PC-9 (cell line): ENCODE data around the gene CIRBP. TPM values are rescaled to one million over a fixed set of nuclear protein-coding genes. Genes with fewer than 3 reads are reported as not detected.

Experiments
- BruUV-seq: library from RNA; stranded (reverse); fragments of 400-500 nt; replicated peaks from 2 replicates; lab custom pipeline; 2021; lab: Mats Ljungman, UMichigan
- CTCF ChIA-PET: fragments of 300-600 bp; sonication (Branson Sonifier 250); formaldehyde crosslinking; loops from one replicate; lab custom pipeline; 2022; ENCODE audit warnings: antibody characterized with exemption; lab: Charles Lee
- POLR2A ChIA-PET: fragments of 300-600 bp; sonication (Branson Sonifier 250); formaldehyde crosslinking; loops from one replicate; lab custom pipeline; 2022; ENCODE audit warnings: antibody characterized with exemption; ENCODE audit not compliant: unreplicated experiment; lab: Charles Lee
- DNase-seq, 2 experiments: peaks; one replicate each; pipeline versions ENCODE4 v3.0.0 to v3.0.0-alpha.2; 2015 to 2022; ENCODE audit warnings: mixed read lengths in 1 of 2
- H2AFZ ChIP-seq: fragments of 200-600 bp; sonication (generic); 2 replicates; pipeline ENCODE4 v1.8.1; 2017; ENCODE audit warnings: antibody characterized with exemption
- H3F3A ChIP-seq: fragments of 200-600 bp; sonication (generic); 2 replicates; pipeline ENCODE4 v1.8.1; 2017; ENCODE audit warnings: antibody characterized with exemption, mild to moderate bottlenecking, low read depth; ENCODE audit not compliant: insufficient read depth
- H3K27ac ChIP-seq: fragments of 200-600 bp; sonication (generic); 2 replicates; pipeline ENCODE4 v1.6.1; 2016; ENCODE audit warnings: mixed run types
- H3K27me3 ChIP-seq: fragments of 200-600 bp; sonication (generic); 2 replicates; pipeline ENCODE4 v1.6.1; 2016; ENCODE audit warnings: low read depth, mixed run types; ENCODE audit not compliant: insufficient read depth
- H3K36me3 ChIP-seq: fragments of 200-600 bp; sonication (generic); 2 replicates; pipeline ENCODE4 v1.6.1; 2016; ENCODE audit warnings: low read depth, mixed run types
- H3K4me1 ChIP-seq: fragments of 200-600 bp; sonication (generic); replicated peaks from 2 replicates; pipeline ENCODE4 v1.6.1; 2016; ENCODE audit warnings: mixed run types; ENCODE audit not compliant: insufficient read depth
- H3K4me2 ChIP-seq: fragments of 200-600 bp; sonication (generic); 2 replicates; pipeline ENCODE4 v1.6.1; 2017; ENCODE audit warnings: mixed run types
- H3K4me3 ChIP-seq: fragments of 200-600 bp; sonication (generic); 2 replicates; pipeline ENCODE4 v1.6.1; 2016; ENCODE audit warnings: mixed run types
- H3K79me2 ChIP-seq: fragments of 200-600 bp; sonication (generic); 2 replicates; pipeline ENCODE4 v1.6.1; 2017; ENCODE audit warnings: low read depth, mixed run types
- H3K9me2 ChIP-seq: fragments of 200-600 bp; sonication (generic); 2 replicates; pipeline ENCODE4 v1.8.1; 2017; ENCODE audit warnings: mild to moderate bottlenecking; ENCODE audit not compliant: insufficient read depth
- H3K9me3 ChIP-seq: fragments of 200-600 bp; sonication (generic); 2 replicates; pipeline ENCODE4 v1.8.1; 2016; ENCODE audit warnings: low read depth; ENCODE audit not compliant: insufficient read depth
- H4K20me1 ChIP-seq: fragments of 200-600 bp; sonication (generic); 2 replicates; pipeline ENCODE4 v1.8.1; 2017; ENCODE audit not compliant: insufficient read depth
- CTCF ChIP-seq: fragments of 200-600 bp; sonication (generic); conservative IDR thresholded peaks from 2 replicates; pipeline ENCODE4 v1.6.1; 2017; ENCODE audit warnings: mixed run types, antibody characterized with exemption, mild to moderate bottlenecking, moderate library complexity
- EZH2 ChIP-seq: fragments of 200-600 bp; sonication (generic); IDR thresholded peaks from 2 replicates; pipeline ENCODE4 v1.8.0; 2017; ENCODE audit warnings: antibody characterized with exemption, low read depth
- intact Hi-C: fragments of 100-400 bp; cut with micrococcal nuclease; formaldehyde crosslinking; loops from one replicate; pipeline ENCODE4 v1.10.0; 2022; ENCODE audit not compliant: unreplicated experiment
- total RNA-seq: library from RNA; stranded (reverse); gene quantifications from 2 replicates; pipeline ENCODE4 v1.2.3, GENCODE V29; 2021

CIRBP gene
- total RNA-seq, 1 experiment from 2014 or later: 86.9 TPM

DNA sequence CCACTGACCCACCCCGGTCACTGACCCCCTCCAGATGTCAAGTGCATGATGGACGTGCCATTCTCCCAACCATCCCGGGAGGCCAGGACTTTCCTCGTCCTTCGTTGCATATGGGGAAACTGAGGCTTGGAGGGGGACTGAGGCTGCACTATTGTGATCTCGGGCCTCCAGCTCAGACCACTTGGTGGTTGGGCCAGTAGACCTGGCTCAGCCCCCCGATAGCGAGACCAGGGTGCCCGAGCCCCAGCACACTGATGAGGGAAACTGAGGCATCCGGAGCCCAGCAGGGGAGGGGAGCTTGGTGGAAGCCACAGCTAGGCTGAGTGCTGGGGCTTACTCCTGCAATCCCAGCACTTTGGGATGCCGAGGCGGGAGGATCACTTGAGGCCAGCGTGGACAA is 26.9 kb downstream of the CIRBP start:
- Histone ChIP-seq H2AFZ (no peak overlapping the region), H3F3A (no peaks in the 10 kb centered on the region), H3K4me1 (no peaks in the 10 kb centered on the region), H3K79me2 (no peaks in the 10 kb centered on the region), H3K27ac (no peak overlapping the region), H3K4me3 (no peak overlapping the region), H3K9me3 (no peaks in the 10 kb centered on the region), H3K4me2 (no peak overlapping the region), H3K27me3 (peaks cover 14% of the 10 kb centered on the region; the same call in 1 of the 2 replicates), H3K9me2 (no peaks in the 10 kb centered on the region), H4K20me1 (no peaks in the 10 kb centered on the region), H3K36me3 (no peaks in the 10 kb centered on the region)
- TF ChIP-seq EZH2 (no peak), CTCF (no peak)
- intact Hi-C loops: no loop called here
- DNase-seq: no peak
- ChIA-PET CTCF (no interaction called here), POLR2A (no interaction called here)
- BruUV-seq: no TSS peak

GRCh38 chr19:1296575-1297271 is 27.6 kb downstream of the CIRBP start:
- intact Hi-C loops: no loop called here
- no peak overlapping the region for H3K4me2 ChIP-seq
- BruUV-seq: no TSS peak
- H3K36me3 ChIP-seq: no peaks in the 10 kb centered on the region
- no peak for DNase-seq
- H3K4me1 ChIP-seq: no peaks in the 10 kb centered on the region
- no peaks in the 10 kb centered on the region for H3K9me2 ChIP-seq
- ChIA-PET POLR2A (no interaction called here), CTCF (no interaction called here)
- no peak overlapping the region for H3K4me3 ChIP-seq
- no peak overlapping the region for H2AFZ ChIP-seq
- no peak for TF ChIP-seq EZH2
- TF ChIP-seq CTCF: no peak
- H3K79me2 ChIP-seq: no peaks in the 10 kb centered on the region
- no peaks in the 10 kb centered on the region for H3F3A ChIP-seq
- no peaks in the 10 kb centered on the region for H4K20me1 ChIP-seq
- H3K27me3 ChIP-seq: peaks cover 14% of the 10 kb centered on the region; the same call in 1 of the 2 replicates
- H3K9me3 ChIP-seq: no peaks in the 10 kb centered on the region
- H3K27ac ChIP-seq: no peak overlapping the region

GRCh38 chr19:1298235-1298634 is 29.1 kb downstream of the CIRBP start:
- peaks cover 7% of the 10 kb centered on the region; the same call in 1 of the 2 replicates for H3K27me3 ChIP-seq
- BruUV-seq: no TSS peak
- no peaks in the 10 kb centered on the region for H3K36me3 ChIP-seq
- no peaks in the 10 kb centered on the region for H3K79me2 ChIP-seq
- ChIA-PET POLR2A (no interaction called here), CTCF (no interaction called here)
- no peaks in the 10 kb centered on the region for H3K4me1 ChIP-seq
- H3K4me2 ChIP-seq: no peak overlapping the region
- H3K4me3 ChIP-seq: no peak overlapping the region
- H4K20me1 ChIP-seq: no peaks in the 10 kb centered on the region
- H2AFZ ChIP-seq: no peak overlapping the region
- H3K9me3 ChIP-seq: no peaks in the 10 kb centered on the region
- no peaks in the 10 kb centered on the region for H3K9me2 ChIP-seq
- DNase-seq: no peak
- TF ChIP-seq EZH2 (no peak), CTCF (no peak)
- no peak overlapping the region for H3K27ac ChIP-seq
- intact Hi-C loops: no loop called here
- H3F3A ChIP-seq: no peaks in the 10 kb centered on the region
